SU-DHL-6 (cell line): ENCODE results near the gene IZUMO4.
A peak's percentile ranks its signal among the peaks of the same experiment; 100 is the strongest.
"Not testable (repeated sequence)": the region's sequence is repeated elsewhere in the genome, so short reads cannot be mapped to it uniquely, and the experiment has no call there.

Source experiments
- H2AFZ ChIP-seq: fragments of 200-600 bp; sonication (generic); 2 replicates; pipeline ENCODE4 v1.6.1; 2014; ENCODE audit warnings: low read depth, mild to moderate bottlenecking, moderate library complexity, mixed read lengths, antibody characterized with exemption, low read length; ENCODE audit not compliant: severe bottlenecking
- H3F3A ChIP-seq: fragments of 200-600 bp; shearing (Covaris generic); 2 replicates; pipeline ENCODE4 v1.6.0; 2016; ENCODE audit warnings: antibody characterized with exemption, mild to moderate bottlenecking; ENCODE audit not compliant: insufficient read depth
- H3K27ac ChIP-seq: fragments of 200-600 bp; sonication (generic); 2 replicates; pipeline ENCODE4 v1.5.1; 2016; ENCODE audit warnings: low read depth, mild to moderate bottlenecking, low read length, moderate library complexity, mixed read lengths
- H3K27me3 ChIP-seq: fragments of 200-600 bp; sonication (generic), shearing (Covaris generic); 2 replicates; pipeline ENCODE4 v1.6.0; 2014; ENCODE audit warnings: mild to moderate bottlenecking, low read length
- H3K36me3 ChIP-seq: fragments of 200-600 bp; sonication (generic); 2 replicates; pipeline ENCODE4 v1.6.1; 2014; ENCODE audit warnings: mild to moderate bottlenecking, low read length, mixed read lengths
- H3K4me2 ChIP-seq: fragments of 300-600, 200-600 bp; shearing (Covaris generic), sonication (generic); 2 replicates; pipeline ENCODE4 v1.6.0; 2014; ENCODE audit warnings: low read length, low read depth, mild to moderate bottlenecking; ENCODE audit not compliant: poor library complexity, severe bottlenecking
- H3K4me3 ChIP-seq: fragments of 200-600 bp; sonication (generic); 2 replicates; pipeline ENCODE4 v1.5.1; 2014; ENCODE audit warnings: antibody characterized with exemption, low read length, mild to moderate bottlenecking, mixed read lengths; ENCODE audit not compliant: insufficient read depth, poor library complexity, severe bottlenecking
- H3K79me2 ChIP-seq: fragments of 200-600 bp; sonication (generic); 2 replicates; pipeline ENCODE4 v1.6.1; 2014; ENCODE audit warnings: mild to moderate bottlenecking, low read length, moderate library complexity; ENCODE audit not compliant: insufficient read depth
- H3K9ac ChIP-seq: fragments of 200-600 bp; sonication (generic); 2 replicates; pipeline ENCODE4 v1.7.0; 2014; ENCODE audit warnings: mild to moderate bottlenecking, low read length
- H3K9me2 ChIP-seq: fragments of 200-600 bp; sonication (generic); replicated peaks from 2 replicates; pipeline ENCODE4 v1.6.1; 2014; ENCODE audit warnings: low read length; ENCODE audit not compliant: insufficient read depth
- H3K9me3 ChIP-seq: fragments of 200-600 bp; sonication (generic); 2 replicates; pipeline ENCODE4 v1.6.1; 2014; ENCODE audit warnings: low read length, mixed read lengths; ENCODE audit not compliant: insufficient read depth
- H4K20me1 ChIP-seq: fragments of 200-600 bp; sonication (generic); 2 replicates; pipeline ENCODE4 v1.6.1; 2014; ENCODE audit warnings: low read depth, mild to moderate bottlenecking, antibody characterized with exemption, low read length, moderate library complexity, mixed read lengths
- EZH2phosphoT487 ChIP-seq: fragments of 200-600 bp; sonication (generic), shearing (Covaris generic); conservative IDR thresholded peaks from 2 replicates; pipeline ENCODE4 v1.6.1; 2018; ENCODE audit warnings: mild to moderate bottlenecking, antibody characterized with exemption, low read length, moderate library complexity, mixed read lengths
- TF ChIP-seq, protein P1 (sequence below): fragments of 200-600 bp; sonication (generic); IDR thresholded peaks from one replicate; pipeline ENCODE4 v1.5.1; 2017; ENCODE audit warnings: antibody characterized with exemption, mild to moderate bottlenecking, low read length, moderate library complexity; ENCODE audit not compliant: insufficient read depth, poor library complexity, severe bottlenecking

The IZUMO4 gene

DNA sequence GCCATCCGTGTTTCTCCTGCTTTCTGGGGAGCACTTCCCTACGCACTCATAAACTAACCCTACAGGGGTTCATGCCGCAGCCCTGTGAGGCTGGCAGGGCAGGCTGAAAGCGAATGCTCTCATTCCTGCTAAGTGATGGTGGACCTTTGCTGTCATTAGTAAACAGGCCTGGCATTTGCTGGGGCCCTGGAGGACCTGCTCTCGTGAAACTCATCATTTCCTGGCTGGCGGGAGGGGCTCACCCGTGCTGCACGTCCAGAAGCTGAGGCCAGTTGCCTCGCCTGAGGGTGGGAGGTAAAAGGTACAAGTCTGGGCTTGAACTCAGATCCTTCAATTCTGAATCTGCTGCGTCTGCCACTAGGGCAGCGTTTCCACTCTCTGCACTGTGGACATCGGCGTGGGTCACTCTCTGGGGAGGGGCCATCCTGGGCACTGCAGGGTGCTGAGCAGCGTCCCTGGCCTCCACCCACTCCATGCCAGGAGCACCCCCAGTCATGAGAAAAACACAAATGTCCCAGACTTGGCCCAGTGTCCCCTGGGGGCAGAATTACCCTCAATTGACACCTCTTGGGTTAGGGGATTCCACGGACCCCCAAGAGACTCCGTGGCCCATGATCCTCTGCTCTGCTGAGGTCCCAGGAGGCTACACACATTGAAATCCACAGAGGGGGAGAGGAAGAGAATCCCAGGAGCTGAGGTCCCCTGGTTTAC lies 7.6 kb upstream of the IZUMO4 start:
- Histone ChIP-seq H3K9ac (peak overlapping the region; percentile 62), H3F3A (peaks cover 78% of the 10 kb centered on the region), H3K4me3 (no peak overlapping the region), H2AFZ (no peak overlapping the region), H3K9me2 (no peaks in the 10 kb centered on the region), H3K27ac (peak overlapping the region; percentile 98), H3K79me2 (peaks cover 32% of the 10 kb centered on the region), H3K36me3 (no peaks in the 10 kb centered on the region), H4K20me1 (no peaks in the 10 kb centered on the region), H3K9me3 (no peaks in the 10 kb centered on the region), H3K27me3 (no peaks in the 10 kb centered on the region), H3K4me2 (peak overlapping the region; percentile 80)
- TF ChIP-seq, protein P1, sequence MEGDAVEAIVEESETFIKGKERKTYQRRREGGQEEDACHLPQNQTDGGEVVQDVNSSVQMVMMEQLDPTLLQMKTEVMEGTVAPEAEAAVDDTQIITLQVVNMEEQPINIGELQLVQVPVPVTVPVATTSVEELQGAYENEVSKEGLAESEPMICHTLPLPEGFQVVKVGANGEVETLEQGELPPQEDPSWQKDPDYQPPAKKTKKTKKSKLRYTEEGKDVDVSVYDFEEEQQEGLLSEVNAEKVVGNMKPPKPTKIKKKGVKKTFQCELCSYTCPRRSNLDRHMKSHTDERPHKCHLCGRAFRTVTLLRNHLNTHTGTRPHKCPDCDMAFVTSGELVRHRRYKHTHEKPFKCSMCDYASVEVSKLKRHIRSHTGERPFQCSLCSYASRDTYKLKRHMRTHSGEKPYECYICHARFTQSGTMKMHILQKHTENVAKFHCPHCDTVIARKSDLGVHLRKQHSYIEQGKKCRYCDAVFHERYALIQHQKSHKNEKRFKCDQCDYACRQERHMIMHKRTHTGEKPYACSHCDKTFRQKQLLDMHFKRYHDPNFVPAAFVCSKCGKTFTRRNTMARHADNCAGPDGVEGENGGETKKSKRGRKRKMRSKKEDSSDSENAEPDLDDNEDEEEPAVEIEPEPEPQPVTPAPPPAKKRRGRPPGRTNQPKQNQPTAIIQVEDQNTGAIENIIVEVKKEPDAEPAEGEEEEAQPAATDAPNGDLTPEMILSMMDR, result no peak
- TF ChIP-seq EZH2phosphoT487, result no peak

DNA sequence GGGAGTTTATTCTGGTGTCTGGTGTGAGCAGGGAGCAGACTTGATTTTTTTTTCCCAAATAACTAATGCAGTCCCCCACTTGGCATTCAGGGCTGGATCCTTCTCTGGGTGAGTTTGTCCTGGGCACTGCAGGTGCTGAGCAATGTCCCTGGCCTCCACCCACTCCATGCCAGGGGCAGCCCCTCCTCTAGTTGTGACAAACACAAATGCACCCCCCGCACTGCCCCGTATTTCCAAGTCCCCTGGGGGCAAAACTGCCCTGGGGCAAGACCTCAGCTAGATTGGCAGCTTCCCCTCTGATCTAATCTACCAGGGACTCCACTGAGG lies 7.0 kb upstream of the IZUMO4 start:
- no peaks in the 10 kb centered on the region for H4K20me1 ChIP-seq
- no peaks in the 10 kb centered on the region for H3K9me2 ChIP-seq
- H3K27ac ChIP-seq, result peak overlapping the region; percentile 98
- peak overlapping the region; percentile 62 for H3K9ac ChIP-seq
- no peaks in the 10 kb centered on the region for H3K9me3 ChIP-seq
- no peak for TF ChIP-seq EZH2phosphoT487
- TF ChIP-seq, protein P1, result no peak
- H3K79me2 ChIP-seq, result peaks cover 32% of the 10 kb centered on the region
- no peaks in the 10 kb centered on the region for H3K27me3 ChIP-seq
- H3K4me2 ChIP-seq, result peak overlapping the region; percentile 80
- no peak overlapping the region for H3K4me3 ChIP-seq
- no peaks in the 10 kb centered on the region for H3K36me3 ChIP-seq
- no peak overlapping the region for H2AFZ ChIP-seq
- peaks cover 79% of the 10 kb centered on the region for H3F3A ChIP-seq

DNA sequence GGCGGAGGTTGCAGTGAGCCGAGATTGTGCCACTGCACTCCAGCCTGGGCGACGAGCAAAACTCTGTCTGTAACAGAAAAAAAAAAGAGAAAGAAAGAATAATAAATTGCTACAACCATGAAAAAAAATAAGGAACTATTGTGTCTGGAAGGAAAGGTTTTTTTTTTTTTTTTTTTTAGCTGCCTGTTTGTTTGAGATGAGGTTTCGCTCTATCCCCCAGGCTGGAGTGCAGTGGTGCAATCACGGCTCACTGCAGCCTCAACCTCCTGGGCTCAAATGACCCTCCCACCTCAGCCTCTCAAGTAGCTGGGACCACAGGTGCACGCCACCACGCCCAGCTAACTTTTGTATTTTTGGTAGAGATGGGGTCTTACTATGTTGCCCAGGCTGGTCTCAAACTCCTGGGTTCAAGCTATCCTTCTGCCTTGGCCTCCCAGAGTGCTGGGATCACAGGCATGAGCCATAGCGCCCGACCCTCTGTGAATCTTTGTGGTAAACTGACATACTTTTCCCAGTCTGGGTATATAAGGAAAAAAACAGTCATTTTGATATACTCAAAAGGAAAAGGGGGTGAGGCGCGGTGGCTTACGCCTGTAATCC lies 4.7 kb upstream of the IZUMO4 start:
- Histone ChIP-seq H3F3A (peaks cover 67% of the 10 kb centered on the region), H3K4me2 (peak overlapping the region; percentile 80), H3K79me2 (peaks cover 41% of the 10 kb centered on the region), H3K27ac (peak overlapping the region; percentile 98), H3K9ac (peak overlapping the region; percentile 62; the same call in 1 of the 2 replicates)
- not testable (repeated sequence) for H2AFZ ChIP-seq, H3K9me2 ChIP-seq, H3K4me3 ChIP-seq, H3K27me3 ChIP-seq, H3K36me3 ChIP-seq, H3K9me3 ChIP-seq, H4K20me1 ChIP-seq

DNA sequence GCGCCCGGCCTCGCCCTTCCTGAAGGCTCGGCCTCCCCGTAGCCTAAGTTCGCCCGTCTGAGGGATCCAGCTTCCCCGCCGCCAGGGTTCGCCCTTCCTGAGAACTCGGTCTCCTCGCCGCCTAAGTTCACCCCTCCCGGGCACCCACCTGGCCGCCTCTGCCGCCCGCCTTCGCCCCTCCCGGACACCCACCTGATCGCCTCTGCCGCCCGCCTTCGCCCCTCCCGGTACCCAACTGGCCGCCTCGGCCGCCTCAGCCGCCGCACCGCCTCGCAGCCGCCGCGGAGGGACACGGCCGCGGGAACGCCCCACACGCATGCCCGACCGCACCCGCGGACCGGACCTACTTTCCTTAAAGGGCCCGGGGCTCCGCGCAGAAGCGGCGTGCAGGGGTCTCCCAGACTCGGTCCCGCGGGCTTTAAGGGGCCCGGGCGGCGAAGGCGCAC lies 658 bp upstream of the IZUMO4 start, which contains the start of gene MOB3A:
Gene MOB3A (minus strand): TSS at position 293 of the 446 bp plus-strand sequence. CDS start 17,766 bp downstream, outside the sequence.
- H3F3A ChIP-seq, result peaks cover 28% of the 10 kb centered on the region
- H3K9ac ChIP-seq, result peak within 1 kb of the TSS; percentile 78
- H3K4me2 ChIP-seq, result peak within 1 kb of the TSS; percentile 80
- H2AFZ ChIP-seq, result no peak within 1 kb of the TSS
- H3K27me3 ChIP-seq, result no peaks in the 10 kb centered on the region
- peak within 1 kb of the TSS; percentile 73 for H3K4me3 ChIP-seq
- TF ChIP-seq, protein P1, result peak; percentile 22
- no peak for TF ChIP-seq EZH2phosphoT487
- peak within 1 kb of the TSS; percentile 98 for H3K27ac ChIP-seq
- no peaks in the 10 kb centered on the region for H3K36me3 ChIP-seq
- peaks cover 41% of the 10 kb centered on the region for H3K79me2 ChIP-seq
- H3K9me3 ChIP-seq, result no peaks in the 10 kb centered on the region
- H3K9me2 ChIP-seq, result no peaks in the 10 kb centered on the region
- H4K20me1 ChIP-seq, result no peaks in the 10 kb centered on the region
